ENCODE data around the gene HAUS7.

The HAUS7 gene

GRCh38 chrX:153514259-153514658, 43.9 kb upstream of the HAUS7 start:
- no peak for DNase-seq (ENCODE audit: low spot score)
- no peak for TF ChIP-seq CTCF (IDR thresholded peaks at IDR 0.05; ENCODE audit: borderline replicate concordance, control extremely low read depth, extremely low read depth, insufficient read depth, missing control alignments)
- in situ Hi-C loops (cut with MboI; ENCODE audit: low sequenced_read_pairs, unreplicated experiment) = no loop called here

GRCh38 chrX:153513265-153513664, 42.9 kb upstream of the HAUS7 start:
- in situ Hi-C loops (cut with MboI; ENCODE audit: low sequenced_read_pairs, unreplicated experiment) = no loop called here
- TF ChIP-seq CTCF (IDR thresholded peaks at IDR 0.05; ENCODE audit: borderline replicate concordance, control extremely low read depth, extremely low read depth, insufficient read depth, missing control alignments) = no peak
- DNase-seq (ENCODE audit: low spot score) = no peak

- in situ Hi-C loops (cut with MboI; ENCODE audit: low sequenced_read_pairs, unreplicated experiment) = no loop called here
- no peak for DNase-seq (ENCODE audit: low spot score)
- no peak for TF ChIP-seq CTCF (IDR thresholded peaks at IDR 0.05; ENCODE audit: borderline replicate concordance, control extremely low read depth, extremely low read depth, insufficient read depth, missing control alignments)
These were observed 42.1 kb upstream of the HAUS7 start for GRCh38 chrX:153512501-153512893.

GRCh38 chrX:153511784-153512500, 41.6 kb upstream of the HAUS7 start:
- DNase-seq (ENCODE audit: low spot score) = no peak
- TF ChIP-seq CTCF (IDR thresholded peaks at IDR 0.05; ENCODE audit: borderline replicate concordance, control extremely low read depth, extremely low read depth, insufficient read depth, missing control alignments) = no peak
- in situ Hi-C loops (cut with MboI; ENCODE audit: low sequenced_read_pairs, unreplicated experiment) = no loop called here

- TF ChIP-seq CTCF (IDR thresholded peaks at IDR 0.05; ENCODE audit: borderline replicate concordance, control extremely low read depth, extremely low read depth, insufficient read depth, missing control alignments) = no peak
- in situ Hi-C loops (cut with MboI; ENCODE audit: low sequenced_read_pairs, unreplicated experiment) = no loop called here
- DNase-seq (ENCODE audit: low spot score) = no peak
These were observed 40.0 kb upstream of the HAUS7 start for GRCh38 chrX:153510383-153510782.

GRCh38 chrX:153509592-153509991, 39.2 kb upstream of the HAUS7 start:
- TF ChIP-seq CTCF (IDR thresholded peaks at IDR 0.05; ENCODE audit: borderline replicate concordance, control extremely low read depth, extremely low read depth, insufficient read depth, missing control alignments) = no peak
- DNase-seq (ENCODE audit: low spot score) = no peak
- in situ Hi-C loops (cut with MboI; ENCODE audit: low sequenced_read_pairs, unreplicated experiment) = no loop called here

Data from GM13976 (cell line).